Esophagus muscularis mucosa (tissue), 3 donors: Measurements from ENCODE around the gene UQCRC1.

Experiments used
- CTCF ChIP-seq, 3 experiments: fragments of 200-600 bp in 2 of 3; fragments of 450-650 bp in 1 of 3; sonication (generic) in 2 of 3; IDR thresholded peaks; one replicate each; pipeline ENCODE4 v1.5.1; 2017 to 2019; ENCODE audit warnings: antibody characterized with exemption in 3 of 3, mild to moderate bottlenecking in 2 of 3, moderate library complexity in 1 of 3
- POLR2AphosphoS5 ChIP-seq, 2 donors: sonication (generic); formaldehyde crosslinking; IDR thresholded peaks; one replicate each; pipeline ENCODE4 v1.6.1; 2017; ENCODE audit warnings: antibody characterized with exemption in 2 of 2

GRCh38 chr3:48641396-48641795 is 31.9 kb upstream of the UQCRC1 start:
- TF ChIP-seq CTCF (IDR thresholded peaks at IDR 0.05) (no peak), POLR2AphosphoS5 (IDR thresholded peaks at IDR 0.05) (no peak)
